Mesenchymal stem cell (in vitro differentiated cells and primary cell): ENCODE measurements around the gene CSRP1.

Source experiments
- DNase-seq: peaks from one replicate; pipeline ENCODE4 v3.0.0-alpha.2; 2013
- H2AFZ ChIP-seq: one replicate; pipeline ENCODE4 v1.6.1; 2013; ENCODE audit warnings: low read depth, mild to moderate bottlenecking, control low read depth, inconsistent platforms, low read length, moderate library complexity
- H2AK5ac ChIP-seq: 2 replicates; pipeline ENCODE4 v1.6.1; 2013; ENCODE audit warnings: low read length, moderate library complexity, mild to moderate bottlenecking, inconsistent platforms; ENCODE audit not compliant: severe bottlenecking
- H2BK120ac ChIP-seq: one replicate; pipeline ENCODE4 v1.6.1; 2013; ENCODE audit warnings: low read depth, mild to moderate bottlenecking, inconsistent platforms, low read length, moderate library complexity
- H2BK12ac ChIP-seq, 2 experiments: one replicate each; pipeline ENCODE4 v1.6.1; 2013; ENCODE audit warnings: inconsistent platforms in 2 of 2, low read length in 2 of 2, mild to moderate bottlenecking in 2 of 2, moderate library complexity in 2 of 2, control low read depth in 1 of 2
- H2BK15ac ChIP-seq: one replicate; pipeline ENCODE4 v1.6.1; 2013; ENCODE audit warnings: mild to moderate bottlenecking, low read depth, inconsistent platforms; ENCODE audit not compliant: poor library complexity, severe bottlenecking
- H2BK5ac ChIP-seq: 2 replicates; pipeline ENCODE4 v1.6.1; 2013; ENCODE audit warnings: low read depth, mild to moderate bottlenecking, low read length, control low read depth, inconsistent platforms; ENCODE audit not compliant: poor library complexity, severe bottlenecking
- H3K14ac ChIP-seq, 2 experiments: one replicate each; pipeline ENCODE4 v1.6.1; 2013; ENCODE audit warnings: inconsistent platforms in 2 of 2, low read length in 2 of 2, control low read depth in 1 of 2, mild to moderate bottlenecking in 1 of 2, moderate library complexity in 1 of 2
- H3K18ac ChIP-seq, 2 experiments: one replicate each; pipeline ENCODE4 v1.6.1; 2013; ENCODE audit warnings: inconsistent platforms in 2 of 2, low read length in 2 of 2, control low read depth in 1 of 2, low read depth in 1 of 2, mild to moderate bottlenecking in 1 of 2
- H3K23ac ChIP-seq, 2 experiments: one replicate each; pipeline ENCODE4 v1.6.1; 2013; ENCODE audit warnings: inconsistent platforms in 2 of 2, low read length in 2 of 2, mild to moderate bottlenecking in 2 of 2, moderate library complexity in 2 of 2, control low read depth in 1 of 2
- H3K27ac ChIP-seq: 2 replicates; pipeline ENCODE4 v1.5.1; 2013; ENCODE audit warnings: mild to moderate bottlenecking, moderate library complexity, low read length, control low read depth, inconsistent platforms; ENCODE audit not compliant: poor library complexity, severe bottlenecking
- H3K27me3 ChIP-seq, 2 experiments: 2 replicates each; pipeline versions ENCODE4 v1.6.1 to v1.7.0; 2013; ENCODE audit warnings: low read length in 2 of 2, mild to moderate bottlenecking in 2 of 2, moderate library complexity in 2 of 2, control low read depth in 1 of 2, inconsistent platforms in 1 of 2; ENCODE audit not compliant: control insufficient read depth in 1 of 2, insufficient read depth in 1 of 2
- H3K36me3 ChIP-seq, 2 experiments: 2 replicates each; pipeline versions ENCODE4 v1.6.1 to v1.7.0; 2013; ENCODE audit warnings: low read length in 2 of 2, control low read depth in 1 of 2, inconsistent platforms in 1 of 2, low read depth in 1 of 2, mild to moderate bottlenecking in 1 of 2; ENCODE audit not compliant: insufficient read depth in 2 of 2, control insufficient read depth in 1 of 2
- H3K4ac ChIP-seq, 2 experiments: one replicate each; pipeline ENCODE4 v1.6.1; 2013; ENCODE audit warnings: inconsistent platforms in 2 of 2, low read length in 2 of 2, mild to moderate bottlenecking in 2 of 2, moderate library complexity in 2 of 2, control low read depth in 1 of 2, low read depth in 1 of 2
- H3K4me1 ChIP-seq: 2 replicates; pipeline ENCODE4 v1.6.1; 2013; ENCODE audit warnings: low read depth, low read length, control low read depth; ENCODE audit not compliant: control insufficient read depth, insufficient read depth
- H3K4me2 ChIP-seq: 2 replicates; pipeline ENCODE4 v1.6.1; 2013; ENCODE audit warnings: low read length, mild to moderate bottlenecking, inconsistent platforms; ENCODE audit not compliant: poor library complexity, severe bottlenecking
- H3K4me3 ChIP-seq, 2 experiments: 2 replicates each; pipeline versions ENCODE4 v1.5.1 to v1.7.0; 2013; ENCODE audit warnings: low read length in 2 of 2, mild to moderate bottlenecking in 2 of 2, control low read depth in 1 of 2, low read depth in 1 of 2; ENCODE audit not compliant: insufficient read depth in 1 of 2
- H3K79me1 ChIP-seq: replicated peaks from 2 replicates; pipeline ENCODE4 v1.6.1; 2013; ENCODE audit warnings: mild to moderate bottlenecking, control low read depth, low read length, inconsistent platforms; ENCODE audit not compliant: poor library complexity, severe bottlenecking
- H3K9ac ChIP-seq: 2 replicates; pipeline ENCODE4 v1.7.0; 2013; ENCODE audit warnings: mild to moderate bottlenecking, low read length, moderate library complexity
- H3K9me3 ChIP-seq: 2 replicates; pipeline ENCODE4 v1.7.0; 2013; ENCODE audit warnings: mild to moderate bottlenecking, low read length; ENCODE audit not compliant: control insufficient read depth
- H4K8ac ChIP-seq: one replicate; pipeline ENCODE4 v1.6.1; 2013; ENCODE audit warnings: inconsistent platforms, mild to moderate bottlenecking, low read length, moderate library complexity
- H4K91ac ChIP-seq: one replicate; pipeline ENCODE4 v1.6.1; 2013; ENCODE audit warnings: mild to moderate bottlenecking, low read length, inconsistent platforms
- WGBS: methylation state at CpG from one replicate; pipeline ENCODE4 v1.1.7; 2013; ENCODE audit warnings: mixed read lengths; 5-methylcytosine and 5-hydroxymethylcytosine counted together

CSRP1 gene

DNA sequence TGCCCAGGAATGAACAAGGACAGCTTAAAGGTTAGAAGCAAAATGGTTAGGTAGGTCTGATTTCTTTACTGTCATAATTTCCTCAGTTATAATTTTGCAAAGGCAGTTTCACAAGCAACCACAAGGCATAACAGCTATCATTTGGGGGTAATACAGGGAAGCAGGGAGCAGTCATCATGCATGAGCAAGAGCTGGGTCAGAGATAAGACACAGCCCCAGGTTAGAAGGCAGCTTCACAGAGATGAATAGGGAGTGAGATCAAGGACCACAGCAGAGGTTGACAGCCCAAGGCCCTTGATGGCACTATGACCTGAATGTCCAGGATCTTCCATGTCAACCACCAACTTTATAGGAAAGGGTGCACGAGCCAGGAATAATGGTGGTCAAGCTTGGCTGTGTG, 9.0 kb upstream of the CSRP1 start:
- Histone ChIP-seq H3K27me3 (no peaks in the 10 kb centered on the region), H3K14ac (no peak overlapping the region), H3K4me3 (no peak overlapping the region), H4K91ac (no peak overlapping the region), H3K27ac (no peak overlapping the region), H3K4ac (no peak overlapping the region), H3K79me1 (no peaks in the 10 kb centered on the region), H4K8ac (no peak overlapping the region), H2BK12ac (no peak overlapping the region), H2BK120ac (no peak overlapping the region), H2AK5ac (no peak overlapping the region), H3K23ac (no peak overlapping the region), H3K18ac (no peak overlapping the region), H2BK5ac (no peak overlapping the region), H3K36me3 (no peaks in the 10 kb centered on the region), H2AFZ (no peak overlapping the region), H3K9ac (no peak overlapping the region), H3K4me2 (no peak overlapping the region), H3K9me3 (no peaks in the 10 kb centered on the region), H3K4me1 (peaks cover 6% of the 10 kb centered on the region), H2BK15ac (no peak overlapping the region)
- no CpG with 5 or more reads among the region's 1 CpG for WGBS
- no peak for DNase-seq

DNA sequence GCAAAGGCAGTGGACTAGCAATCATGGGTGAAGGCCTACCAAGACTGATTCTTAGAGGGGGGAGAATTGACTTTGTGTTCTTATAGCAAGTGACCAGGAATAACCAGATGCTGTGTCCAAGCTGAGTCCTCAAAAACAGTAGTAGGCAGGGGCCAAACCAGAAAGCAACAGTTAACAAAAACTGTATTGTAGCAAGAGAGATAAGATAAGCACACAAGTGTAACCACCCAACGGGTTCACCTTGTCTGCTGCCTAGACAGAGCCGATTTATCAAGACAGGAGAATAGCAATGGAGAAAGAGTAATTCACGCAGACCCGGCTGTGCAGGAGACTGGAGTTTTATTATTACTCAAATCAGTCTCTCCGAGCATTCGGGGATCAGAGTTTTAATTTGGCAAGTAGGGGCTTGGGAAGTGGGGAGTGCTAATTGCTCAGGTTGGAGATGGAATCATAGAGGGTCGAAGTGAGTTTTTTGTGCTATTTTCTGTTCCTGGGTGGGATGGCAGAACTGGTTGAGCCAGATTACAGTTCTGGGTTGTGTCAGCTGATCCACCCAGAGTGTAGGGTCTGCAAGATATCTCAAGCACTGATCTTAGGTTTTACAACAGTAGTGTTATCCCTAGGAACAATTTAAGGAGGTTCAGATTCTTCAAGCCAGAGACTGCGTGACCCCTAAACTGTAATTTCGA, 8.3 kb upstream of the CSRP1 start:
- Histone ChIP-seq H2BK12ac (no peak overlapping the region), H2BK15ac (no peak overlapping the region), H3K79me1 (no peaks in the 10 kb centered on the region), H3K23ac (no peak overlapping the region), H2BK5ac (no peak overlapping the region), H3K9me3 (no peaks in the 10 kb centered on the region), H3K4me1 (peaks cover 6% of the 10 kb centered on the region), H3K27ac (no peak overlapping the region), H3K9ac (no peak overlapping the region), H4K91ac (no peak overlapping the region), H3K27me3 (no peaks in the 10 kb centered on the region), H2BK120ac (no peak overlapping the region), H3K18ac (no peak overlapping the region), H3K4me3 (no peak overlapping the region), H2AFZ (no peak overlapping the region), H4K8ac (no peak overlapping the region), H3K36me3 (no peaks in the 10 kb centered on the region), H3K14ac (no peak overlapping the region), H3K4me2 (no peak overlapping the region), H3K4ac (no peak overlapping the region), H2AK5ac (no peak overlapping the region)
- DNase-seq: no peak
- 76% methylated on average over 9 of the region's 9 CpGs for WGBS

DNA sequence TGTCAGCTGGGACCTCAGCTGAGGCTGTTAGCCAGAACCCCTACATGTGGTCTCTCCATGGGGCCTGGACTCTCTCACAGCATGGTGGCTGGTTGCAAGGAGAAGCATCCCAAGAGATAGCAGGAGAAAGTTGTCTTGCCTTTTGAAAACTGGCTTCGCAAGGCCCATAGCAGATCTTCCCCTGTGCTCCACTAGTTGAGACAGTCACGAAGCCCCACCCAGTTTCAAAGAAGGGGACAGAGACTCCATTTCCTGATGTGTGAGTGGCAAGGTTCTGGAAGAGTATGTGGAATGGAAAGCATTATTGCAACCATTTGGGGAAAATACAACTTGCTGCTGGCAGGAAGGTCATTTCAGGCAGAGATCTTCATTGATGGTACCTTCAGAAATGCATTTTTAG, 7.5 kb upstream of the CSRP1 start:
- no peak overlapping the region for H3K18ac ChIP-seq
- H3K4ac ChIP-seq: no peak overlapping the region
- H4K91ac ChIP-seq: no peak overlapping the region
- DNase-seq: no peak
- H3K4me3 ChIP-seq: no peak overlapping the region
- no peak overlapping the region for H2BK5ac ChIP-seq
- no peak overlapping the region for H3K14ac ChIP-seq
- H3K27ac ChIP-seq: no peak overlapping the region
- no peaks in the 10 kb centered on the region for H3K9me3 ChIP-seq
- H2BK12ac ChIP-seq: no peak overlapping the region
- H4K8ac ChIP-seq: no peak overlapping the region
- no peak overlapping the region for H3K4me2 ChIP-seq
- no peak overlapping the region for H2BK120ac ChIP-seq
- no peak overlapping the region for H3K23ac ChIP-seq
- no peaks in the 10 kb centered on the region for H3K79me1 ChIP-seq
- WGBS: 98% methylated on average over 2 of the region's 2 CpGs
- H2BK15ac ChIP-seq: no peak overlapping the region
- H2AK5ac ChIP-seq: no peak overlapping the region
- H3K4me1 ChIP-seq: peaks cover 6% of the 10 kb centered on the region
- no peak overlapping the region for H3K9ac ChIP-seq
- H3K27me3 ChIP-seq: no peaks in the 10 kb centered on the region
- H2AFZ ChIP-seq: no peak overlapping the region
- H3K36me3 ChIP-seq: no peaks in the 10 kb centered on the region

DNA sequence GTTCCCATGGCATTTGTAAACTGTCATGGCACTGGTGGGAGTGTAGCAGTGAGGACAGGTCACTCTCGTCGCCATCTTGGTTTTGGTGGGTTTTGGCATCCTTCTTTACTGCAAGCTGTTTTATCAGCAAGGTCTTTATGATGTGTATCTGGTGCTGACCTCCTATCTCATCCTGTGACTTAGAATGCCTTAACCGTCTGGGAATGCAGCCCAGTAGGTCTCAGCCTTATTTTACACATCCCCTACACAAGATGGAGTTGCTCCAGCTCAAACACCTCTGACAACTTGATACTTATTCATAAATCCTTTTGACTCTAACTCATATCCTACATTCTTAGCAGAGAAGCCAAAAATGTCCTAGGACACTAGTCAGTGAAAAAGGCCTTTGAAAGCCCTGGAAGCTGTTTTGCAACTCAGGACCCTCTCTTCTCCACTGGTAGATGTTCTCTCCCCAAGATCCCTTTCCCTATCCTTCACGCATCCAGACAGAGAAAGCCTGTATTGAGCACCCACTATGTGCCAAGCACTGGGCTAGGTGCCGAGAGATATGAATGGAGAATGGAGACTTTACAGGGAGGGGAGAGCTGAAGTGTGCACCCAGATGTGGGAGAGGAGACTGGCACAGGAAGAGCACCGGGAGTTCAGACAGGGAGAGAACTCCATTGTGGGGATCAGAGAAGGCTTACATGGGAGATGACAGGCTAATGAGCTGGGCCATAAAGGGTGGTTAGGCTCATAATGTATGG, 6.7 kb upstream of the CSRP1 start:
- H2BK15ac ChIP-seq: peak overlapping the region; percentile 39
- no peaks in the 10 kb centered on the region for H3K79me1 ChIP-seq
- H2AFZ ChIP-seq: no peak overlapping the region
- WGBS: 96% methylated on average over 6 of the region's 6 CpGs
- H3K36me3 ChIP-seq: no peaks in the 10 kb centered on the region
- no peak overlapping the region for H2BK120ac ChIP-seq
- H4K91ac ChIP-seq: no peak overlapping the region
- H2BK5ac ChIP-seq: no peak overlapping the region
- H3K23ac ChIP-seq: no peak overlapping the region
- H3K9me3 ChIP-seq: no peaks in the 10 kb centered on the region
- peak overlapping the region in 1 of 2 experiments; percentile 38 for H3K18ac ChIP-seq
- H3K27ac ChIP-seq: no peak overlapping the region
- H3K4me3 ChIP-seq: no peak overlapping the region
- H4K8ac ChIP-seq: no peak overlapping the region
- no peak overlapping the region for H2AK5ac ChIP-seq
- H3K9ac ChIP-seq: no peak overlapping the region
- no peak overlapping the region for H2BK12ac ChIP-seq
- H3K4me2 ChIP-seq: no peak overlapping the region
- DNase-seq: no peak
- no peak overlapping the region for H3K4ac ChIP-seq
- H3K14ac ChIP-seq: no peak overlapping the region
- no peaks in the 10 kb centered on the region for H3K27me3 ChIP-seq
- peaks cover 6% of the 10 kb centered on the region for H3K4me1 ChIP-seq
